Nephron progenitor cell (in vitro differentiated cells): ENCODE data around the gene AMOTL1.

ENCODE experiments used
- DNase-seq: peaks from one replicate; pipeline ENCODE4 v3.0.0; 2021
- H3K27ac Mint-ChIP-seq: 2 replicates; pipeline ENCODE4 v1.8.0; 2021; ENCODE audit warnings: mild to moderate bottlenecking, moderate library complexity, mixed read lengths
- H3K27me3 Mint-ChIP-seq: 2 replicates; pipeline ENCODE4 v1.8.0; 2021; ENCODE audit warnings: mild to moderate bottlenecking, low read depth, mixed read lengths; ENCODE audit not compliant: poor library complexity
- H3K36me3 Mint-ChIP-seq: 2 replicates; pipeline ENCODE4 v1.8.0; 2021; ENCODE audit warnings: low read depth, mixed read lengths
- H3K4me1 Mint-ChIP-seq: 2 replicates; pipeline ENCODE4 v1.8.0; 2021; ENCODE audit warnings: mixed read lengths
- H3K4me3 Mint-ChIP-seq: 2 replicates; pipeline ENCODE4 v1.8.0; 2021; ENCODE audit warnings: mild to moderate bottlenecking, moderate library complexity, mixed read lengths
- H3K9me3 Mint-ChIP-seq: 2 replicates; pipeline ENCODE4 v1.8.0; 2021; ENCODE audit warnings: mild to moderate bottlenecking, moderate library complexity, mixed read lengths
- TF ChIP-seq, protein P1 (sequence below): fragments of 200-600 bp; sonication (generic); IDR thresholded peaks from 2 replicates; pipeline ENCODE4 v1.5.0; 2021; ENCODE audit warnings: antibody characterized with exemption

Gene AMOTL1

DNA sequence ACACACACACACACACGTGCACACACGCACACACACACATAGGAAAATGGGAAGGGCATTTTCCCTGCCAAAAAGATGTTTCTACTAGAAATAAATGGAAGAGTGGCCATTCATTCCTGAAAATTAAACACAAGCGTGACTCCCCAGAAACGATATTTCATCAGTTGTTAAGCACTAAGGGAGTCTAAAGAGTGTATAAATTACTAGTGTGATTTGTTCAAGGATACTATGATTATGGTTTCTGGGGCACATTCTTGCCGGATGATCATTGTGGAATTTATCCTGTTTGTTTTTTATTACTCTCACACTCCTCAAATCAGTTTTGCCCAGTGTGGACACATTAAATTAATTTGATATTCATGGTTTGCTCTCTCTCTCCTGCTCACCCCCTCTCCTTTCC is 16.4 kb upstream of the AMOTL1 start:
- H3K27ac Mint-ChIP-seq = no peak overlapping the region
- H3K4me3 Mint-ChIP-seq = no peak overlapping the region
- no peaks in the 10 kb centered on the region for H3K36me3 Mint-ChIP-seq
- H3K9me3 Mint-ChIP-seq = no peaks in the 10 kb centered on the region
- DNase-seq = no peak
- no peaks in the 10 kb centered on the region for H3K27me3 Mint-ChIP-seq
- TF ChIP-seq, protein P1, sequence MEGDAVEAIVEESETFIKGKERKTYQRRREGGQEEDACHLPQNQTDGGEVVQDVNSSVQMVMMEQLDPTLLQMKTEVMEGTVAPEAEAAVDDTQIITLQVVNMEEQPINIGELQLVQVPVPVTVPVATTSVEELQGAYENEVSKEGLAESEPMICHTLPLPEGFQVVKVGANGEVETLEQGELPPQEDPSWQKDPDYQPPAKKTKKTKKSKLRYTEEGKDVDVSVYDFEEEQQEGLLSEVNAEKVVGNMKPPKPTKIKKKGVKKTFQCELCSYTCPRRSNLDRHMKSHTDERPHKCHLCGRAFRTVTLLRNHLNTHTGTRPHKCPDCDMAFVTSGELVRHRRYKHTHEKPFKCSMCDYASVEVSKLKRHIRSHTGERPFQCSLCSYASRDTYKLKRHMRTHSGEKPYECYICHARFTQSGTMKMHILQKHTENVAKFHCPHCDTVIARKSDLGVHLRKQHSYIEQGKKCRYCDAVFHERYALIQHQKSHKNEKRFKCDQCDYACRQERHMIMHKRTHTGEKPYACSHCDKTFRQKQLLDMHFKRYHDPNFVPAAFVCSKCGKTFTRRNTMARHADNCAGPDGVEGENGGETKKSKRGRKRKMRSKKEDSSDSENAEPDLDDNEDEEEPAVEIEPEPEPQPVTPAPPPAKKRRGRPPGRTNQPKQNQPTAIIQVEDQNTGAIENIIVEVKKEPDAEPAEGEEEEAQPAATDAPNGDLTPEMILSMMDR = no peak
- peaks cover 34% of the 10 kb centered on the region for H3K4me1 Mint-ChIP-seq

- Mint-ChIP-seq H3K4me1 (peaks cover 46% of the 10 kb centered on the region), H3K27me3 (no peaks in the 10 kb centered on the region), H3K27ac (no peak overlapping the region), H3K36me3 (no peaks in the 10 kb centered on the region), H3K4me3 (no peak overlapping the region), H3K9me3 (no peaks in the 10 kb centered on the region)
- DNase-seq = no peak
- TF ChIP-seq, protein P1 = no peak
Measured at GRCh38 chr11:94753630-94754029, 14.5 kb upstream of the AMOTL1 start.

- TF ChIP-seq, protein P1 = no peak
- H3K4me1 Mint-ChIP-seq = peaks cover 51% of the 10 kb centered on the region
- no peak for DNase-seq
Measured at GRCh38 chr11:94754335-94754734, 13.8 kb upstream of the AMOTL1 start.

GRCh38 chr11:94754819-94755218 is 13.3 kb upstream of the AMOTL1 start:
- H3K36me3 Mint-ChIP-seq = no peaks in the 10 kb centered on the region
- peaks cover 51% of the 10 kb centered on the region for H3K4me1 Mint-ChIP-seq
- TF ChIP-seq, protein P1 = no peak
- no peak overlapping the region for H3K4me3 Mint-ChIP-seq
- no peak overlapping the region for H3K27ac Mint-ChIP-seq
- no peaks in the 10 kb centered on the region for H3K27me3 Mint-ChIP-seq
- H3K9me3 Mint-ChIP-seq = no peaks in the 10 kb centered on the region
- DNase-seq = no peak

More at GRCh38 chr11:94754335-94754734, 13.8 kb upstream of the AMOTL1 start:
- Mint-ChIP-seq H3K9me3 (no peaks in the 10 kb centered on the region), H3K27me3 (no peaks in the 10 kb centered on the region), H3K27ac (no peak overlapping the region), H3K36me3 (no peaks in the 10 kb centered on the region), H3K4me3 (no peak overlapping the region)

- H3K27ac Mint-ChIP-seq = no peak overlapping the region
- DNase-seq = no peak
- H3K4me1 Mint-ChIP-seq = peaks cover 48% of the 10 kb centered on the region
- TF ChIP-seq, protein P1 = no peak
- no peaks in the 10 kb centered on the region for H3K9me3 Mint-ChIP-seq
- no peaks in the 10 kb centered on the region for H3K27me3 Mint-ChIP-seq
- H3K36me3 Mint-ChIP-seq = no peaks in the 10 kb centered on the region
- no peak overlapping the region for H3K4me3 Mint-ChIP-seq
Measured at GRCh38 chr11:94755494-94755893, 12.7 kb upstream of the AMOTL1 start.

- no peak overlapping the region for H3K27ac Mint-ChIP-seq
- no peak overlapping the region for H3K4me3 Mint-ChIP-seq
- peaks cover 43% of the 10 kb centered on the region for H3K4me1 Mint-ChIP-seq
- TF ChIP-seq, protein P1 = no peak
- H3K36me3 Mint-ChIP-seq = no peaks in the 10 kb centered on the region
- H3K27me3 Mint-ChIP-seq = no peaks in the 10 kb centered on the region
- DNase-seq = no peak
- no peaks in the 10 kb centered on the region for H3K9me3 Mint-ChIP-seq
Measured at GRCh38 chr11:94757037-94757735, 11.0 kb upstream of the AMOTL1 start.
